ENCODE results near the gene COTL1.

DNA sequence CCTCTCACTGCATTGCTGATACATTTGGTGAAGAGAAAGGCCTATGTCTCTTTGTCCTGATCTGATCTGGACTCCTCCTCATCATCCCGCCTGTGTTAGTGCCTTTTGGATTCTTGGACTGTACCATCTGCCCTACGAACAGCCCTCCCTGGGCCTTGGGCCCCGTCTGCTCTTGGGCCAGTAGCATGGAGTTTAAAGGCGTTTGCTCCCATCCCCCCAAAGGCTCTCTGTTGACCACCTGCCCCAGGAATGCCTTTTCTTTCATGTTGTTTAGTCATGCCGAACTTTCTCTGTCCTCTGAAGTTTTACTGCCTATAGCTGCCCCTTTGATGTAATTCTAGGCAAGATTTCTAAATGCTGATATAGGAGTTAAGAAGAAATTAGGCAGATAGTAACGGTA is 82.5 kb downstream of the COTL1 start:
- no peak for TF ChIP-seq RFX5 (IDR thresholded peaks at IDR 0.05; ENCODE audit: low read length)
- no peak for TF ChIP-seq EP300 (IDR thresholded peaks at IDR 0.05; ENCODE audit: borderline replicate concordance in 1 of 2, low read depth in 1 of 2, low read length in 1 of 2)
- TF ChIP-seq FOSL2 (IDR thresholded peaks at IDR 0.05; ENCODE audit: borderline replicate concordance, low read depth), result no peak
- TF ChIP-seq, protein P1, sequence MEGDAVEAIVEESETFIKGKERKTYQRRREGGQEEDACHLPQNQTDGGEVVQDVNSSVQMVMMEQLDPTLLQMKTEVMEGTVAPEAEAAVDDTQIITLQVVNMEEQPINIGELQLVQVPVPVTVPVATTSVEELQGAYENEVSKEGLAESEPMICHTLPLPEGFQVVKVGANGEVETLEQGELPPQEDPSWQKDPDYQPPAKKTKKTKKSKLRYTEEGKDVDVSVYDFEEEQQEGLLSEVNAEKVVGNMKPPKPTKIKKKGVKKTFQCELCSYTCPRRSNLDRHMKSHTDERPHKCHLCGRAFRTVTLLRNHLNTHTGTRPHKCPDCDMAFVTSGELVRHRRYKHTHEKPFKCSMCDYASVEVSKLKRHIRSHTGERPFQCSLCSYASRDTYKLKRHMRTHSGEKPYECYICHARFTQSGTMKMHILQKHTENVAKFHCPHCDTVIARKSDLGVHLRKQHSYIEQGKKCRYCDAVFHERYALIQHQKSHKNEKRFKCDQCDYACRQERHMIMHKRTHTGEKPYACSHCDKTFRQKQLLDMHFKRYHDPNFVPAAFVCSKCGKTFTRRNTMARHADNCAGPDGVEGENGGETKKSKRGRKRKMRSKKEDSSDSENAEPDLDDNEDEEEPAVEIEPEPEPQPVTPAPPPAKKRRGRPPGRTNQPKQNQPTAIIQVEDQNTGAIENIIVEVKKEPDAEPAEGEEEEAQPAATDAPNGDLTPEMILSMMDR (IDR thresholded peaks at IDR 0.05), result no peak
- TF ChIP-seq POLR2AphosphoS5 (IDR thresholded peaks at IDR 0.05; ENCODE audit: low read depth, low read length), result no peak
- no peak for TF ChIP-seq SIN3A (IDR thresholded peaks at IDR 0.05; ENCODE audit: borderline replicate concordance, low read depth, low read length)
- TF ChIP-seq ELF1 (IDR thresholded peaks at IDR 0.05), result no peak
- TF ChIP-seq, protein P2, sequence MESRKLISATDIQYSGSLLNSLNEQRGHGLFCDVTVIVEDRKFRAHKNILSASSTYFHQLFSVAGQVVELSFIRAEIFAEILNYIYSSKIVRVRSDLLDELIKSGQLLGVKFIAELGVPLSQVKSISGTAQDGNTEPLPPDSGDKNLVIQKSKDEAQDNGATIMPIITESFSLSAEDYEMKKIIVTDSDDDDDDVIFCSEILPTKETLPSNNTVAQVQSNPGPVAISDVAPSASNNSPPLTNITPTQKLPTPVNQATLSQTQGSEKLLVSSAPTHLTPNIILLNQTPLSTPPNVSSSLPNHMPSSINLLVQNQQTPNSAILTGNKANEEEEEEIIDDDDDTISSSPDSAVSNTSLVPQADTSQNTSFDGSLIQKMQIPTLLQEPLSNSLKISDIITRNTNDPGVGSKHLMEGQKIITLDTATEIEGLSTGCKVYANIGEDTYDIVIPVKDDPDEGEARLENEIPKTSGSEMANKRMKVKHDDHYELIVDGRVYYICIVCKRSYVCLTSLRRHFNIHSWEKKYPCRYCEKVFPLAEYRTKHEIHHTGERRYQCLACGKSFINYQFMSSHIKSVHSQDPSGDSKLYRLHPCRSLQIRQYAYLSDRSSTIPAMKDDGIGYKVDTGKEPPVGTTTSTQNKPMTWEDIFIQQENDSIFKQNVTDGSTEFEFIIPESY (IDR thresholded peaks at IDR 0.05; ENCODE audit: borderline replicate concordance, low read depth), result no peak
- TF ChIP-seq YY1 (IDR thresholded peaks at IDR 0.05; ENCODE audit: low read depth), result no peak
- TF ChIP-seq NFIC (IDR thresholded peaks at IDR 0.05; ENCODE audit: borderline replicate concordance), result no peak

Measured in SK-N-SH (cell line).